ENCODE results near the gene CRTC1. TPM values are rescaled to one million over a fixed set of nuclear protein-coding genes. Genes with fewer than 3 reads are reported as not detected.

Gene CRTC1, protein sequence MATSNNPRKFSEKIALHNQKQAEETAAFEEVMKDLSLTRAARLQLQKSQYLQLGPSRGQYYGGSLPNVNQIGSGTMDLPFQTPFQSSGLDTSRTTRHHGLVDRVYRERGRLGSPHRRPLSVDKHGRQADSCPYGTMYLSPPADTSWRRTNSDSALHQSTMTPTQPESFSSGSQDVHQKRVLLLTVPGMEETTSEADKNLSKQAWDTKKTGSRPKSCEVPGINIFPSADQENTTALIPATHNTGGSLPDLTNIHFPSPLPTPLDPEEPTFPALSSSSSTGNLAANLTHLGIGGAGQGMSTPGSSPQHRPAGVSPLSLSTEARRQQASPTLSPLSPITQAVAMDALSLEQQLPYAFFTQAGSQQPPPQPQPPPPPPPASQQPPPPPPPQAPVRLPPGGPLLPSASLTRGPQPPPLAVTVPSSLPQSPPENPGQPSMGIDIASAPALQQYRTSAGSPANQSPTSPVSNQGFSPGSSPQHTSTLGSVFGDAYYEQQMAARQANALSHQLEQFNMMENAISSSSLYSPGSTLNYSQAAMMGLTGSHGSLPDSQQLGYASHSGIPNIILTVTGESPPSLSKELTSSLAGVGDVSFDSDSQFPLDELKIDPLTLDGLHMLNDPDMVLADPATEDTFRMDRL
- total RNA-seq: 19.7 TPM

GRCh38 chr19:18683109-18683957 lies at the start of gene CRTC1:
TSS of gene CRTC1 (plus strand) at chr19:18683680. CDS start at chr19:18683703, 23 bp downstream.
- peak; percentile 93 for DNase-seq (ENCODE audit: low spot score)

GRCh38 chr19:18634612-18635297 lies 48.7 kb upstream of the CRTC1 start:
- DNase-seq (ENCODE audit: low spot score): no peak

- no peak for DNase-seq (ENCODE audit: low spot score)
Observed at GRCh38 chr19:18635831-18636182, 47.7 kb upstream of the CRTC1 start.

DNA sequence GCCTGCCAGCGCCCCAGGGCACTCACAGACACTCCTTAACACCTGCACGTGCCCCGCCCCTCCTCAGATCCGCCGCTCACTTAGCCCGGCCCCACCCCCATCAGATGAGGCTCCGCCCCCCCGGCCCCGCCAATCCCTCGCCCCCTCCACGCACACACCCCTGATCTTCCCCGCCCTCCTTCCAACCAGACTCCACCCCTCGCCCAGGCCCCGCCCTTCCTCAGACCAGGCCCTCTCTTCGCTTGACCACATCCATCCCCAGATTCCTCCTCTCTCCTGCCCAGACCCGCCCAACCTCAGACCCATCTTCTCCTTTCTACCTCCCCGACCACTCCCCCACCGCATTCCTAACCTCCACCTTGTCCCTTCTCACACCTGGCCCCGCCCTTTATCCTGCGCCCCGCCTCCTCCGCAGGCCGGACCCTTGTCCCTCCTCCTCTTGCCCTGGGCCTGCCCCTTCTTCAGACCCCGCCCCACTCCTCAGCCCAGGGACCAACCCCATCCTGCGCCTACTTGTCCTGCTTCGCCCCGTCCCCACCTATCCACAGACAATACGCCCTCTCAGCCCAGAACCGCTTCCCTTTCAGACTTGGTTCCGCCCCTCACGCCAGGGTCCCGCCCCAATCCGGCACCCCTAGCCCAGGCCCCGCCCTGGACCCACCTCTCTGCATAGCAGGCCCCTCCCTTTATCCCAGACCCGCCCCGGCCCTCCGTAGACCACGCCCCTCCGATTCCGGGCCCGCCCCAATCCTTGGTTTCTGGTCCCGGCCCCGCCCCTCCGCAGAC lies 47.1 kb upstream of the CRTC1 start:
- peak; percentile 99 for DNase-seq (ENCODE audit: low spot score)

- no peak for DNase-seq (ENCODE audit: low spot score)
Observed at GRCh38 chr19:18636969-18637629, 46.4 kb upstream of the CRTC1 start, which contains the start of gene KLHL26. TSS of gene KLHL26 (plus strand) at chr19:18637028. CDS start at chr19:18637055, 27 bp downstream.

DNA sequence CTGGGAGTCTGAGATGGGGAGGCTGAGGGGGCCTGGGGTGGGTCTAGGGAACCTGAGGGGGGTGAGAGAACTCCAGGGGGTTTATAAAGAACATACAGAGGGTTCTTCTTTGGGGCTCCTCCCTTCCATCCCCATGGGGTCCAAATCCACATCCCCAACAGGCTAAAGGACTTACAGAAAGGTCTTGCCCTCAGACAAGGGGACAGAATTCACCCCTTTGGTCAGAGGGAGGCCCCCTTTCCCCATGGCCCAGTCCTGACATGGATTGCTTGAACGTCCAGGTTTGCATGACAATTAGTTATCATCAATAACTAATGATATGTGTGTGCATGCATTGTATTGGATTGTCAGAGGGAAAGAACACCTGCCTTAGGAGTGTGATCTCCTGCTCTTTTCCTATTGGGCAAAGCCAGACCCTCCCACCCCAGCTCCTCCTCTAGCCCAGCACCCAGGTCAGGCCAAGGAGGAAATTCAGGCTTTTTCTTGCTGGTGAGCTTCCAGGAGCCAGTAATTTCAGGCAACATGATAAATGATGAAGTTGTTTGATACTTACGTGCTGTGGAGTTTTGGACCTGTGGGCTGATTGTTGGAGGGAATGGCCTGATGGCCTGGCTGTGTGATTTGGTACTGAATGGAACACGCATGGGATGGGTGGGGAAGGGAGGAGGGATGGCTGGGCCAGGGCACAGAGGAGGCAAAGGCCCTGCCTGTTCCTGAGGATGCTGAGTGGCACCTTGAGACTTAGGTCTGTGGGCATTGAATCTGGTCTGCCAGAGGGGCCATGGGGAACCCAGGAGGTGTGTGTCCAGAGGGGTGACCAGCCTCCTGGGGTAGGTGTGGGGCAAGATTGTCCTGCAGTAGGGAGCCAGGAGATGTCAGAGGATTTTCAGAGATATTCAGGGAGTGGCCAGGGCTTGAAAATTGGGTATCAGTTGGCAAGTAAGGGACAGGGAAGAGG lies 45.5 kb upstream of the CRTC1 start:
- peak; percentile 71 for DNase-seq (ENCODE audit: low spot score)

- no peak for DNase-seq (ENCODE audit: low spot score)
Observed at GRCh38 chr19:18639706-18640243, 43.7 kb upstream of the CRTC1 start.

GRCh38 chr19:18644196-18645034 lies 39.1 kb upstream of the CRTC1 start:
- no peak for DNase-seq (ENCODE audit: low spot score)

GRCh38 chr19:18645035-18645511 lies 38.4 kb upstream of the CRTC1 start:
- no peak for DNase-seq (ENCODE audit: low spot score)

GRCh38 chr19:18646535-18647370 lies 36.7 kb upstream of the CRTC1 start:
- no peak for DNase-seq (ENCODE audit: low spot score)

- no peak for DNase-seq (ENCODE audit: low spot score)
Observed at GRCh38 chr19:18647371-18647767, 36.1 kb upstream of the CRTC1 start.

- no peak for DNase-seq (ENCODE audit: low spot score)
Observed at GRCh38 chr19:18647807-18648206, 35.7 kb upstream of the CRTC1 start.

DNA sequence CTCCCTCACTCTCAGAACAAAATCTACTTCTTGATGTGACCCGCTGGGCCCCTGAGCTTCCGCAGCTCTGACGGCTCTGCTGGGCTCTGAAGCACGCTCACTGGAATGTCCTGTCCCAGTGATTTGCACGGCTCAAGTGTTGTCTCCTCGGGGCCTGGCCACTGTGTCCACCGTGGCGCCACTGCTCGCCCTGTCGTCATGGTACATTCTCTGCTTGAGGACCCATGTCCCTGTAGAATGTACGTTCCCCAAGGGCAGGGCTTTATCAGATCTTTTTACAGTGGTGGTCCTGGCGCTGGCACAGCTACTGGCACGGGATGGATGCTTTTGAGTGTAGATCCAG lies 34.5 kb upstream of the CRTC1 start:
- no peak for DNase-seq (ENCODE audit: low spot score)

DNA sequence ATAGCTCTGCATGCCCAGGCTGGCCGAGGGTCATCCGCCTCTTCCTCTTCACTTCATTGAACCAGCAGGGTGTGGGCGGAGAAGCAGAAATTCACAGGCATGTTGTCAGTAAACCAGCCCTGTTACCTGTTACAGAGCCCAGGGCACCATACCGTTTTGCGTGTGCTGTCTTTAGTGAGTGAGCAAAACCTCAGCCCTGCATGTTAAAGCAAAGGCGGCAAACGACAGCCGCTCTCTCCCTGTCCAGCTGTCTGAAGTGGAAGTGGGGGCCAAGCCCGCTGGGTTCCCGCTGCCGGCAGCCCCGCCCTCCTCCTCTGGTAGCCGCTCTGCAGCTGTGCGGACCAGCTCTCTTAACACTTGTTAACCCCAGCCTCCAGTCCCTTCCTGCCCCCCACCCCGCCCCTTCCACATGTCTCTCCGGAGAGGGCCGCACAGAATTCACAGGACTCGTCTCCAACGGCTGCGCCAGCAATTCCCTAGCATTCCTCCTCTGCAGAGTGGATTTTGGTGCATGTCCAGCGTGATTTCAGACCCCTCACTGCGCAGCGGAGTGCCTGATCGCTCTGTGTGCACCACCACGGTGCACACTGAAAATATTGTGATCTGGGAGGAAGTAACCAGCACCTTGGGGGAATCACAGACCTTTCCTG lies 34.0 kb upstream of the CRTC1 start:
- peak; percentile 70 for DNase-seq (ENCODE audit: low spot score)

DNA sequence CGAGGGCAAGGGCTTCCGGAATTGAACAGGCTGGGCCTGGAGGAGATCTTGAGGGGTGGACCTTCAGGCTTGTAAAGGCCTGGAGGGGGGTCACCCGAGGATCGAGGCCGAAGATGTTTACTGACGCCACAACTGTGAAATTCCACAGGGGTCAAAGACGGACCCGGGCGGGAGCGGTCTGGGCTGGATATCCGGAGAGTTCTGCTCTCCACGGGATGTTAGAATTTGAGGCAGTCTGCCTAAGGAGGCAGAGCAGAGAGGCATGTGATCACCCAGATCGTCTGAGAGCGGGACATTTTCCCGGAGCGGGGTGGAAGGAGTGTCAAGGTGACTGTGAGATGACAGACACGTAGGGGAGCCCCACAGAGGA lies 33.5 kb upstream of the CRTC1 start:
- DNase-seq (ENCODE audit: low spot score): peak; percentile 70

DNA sequence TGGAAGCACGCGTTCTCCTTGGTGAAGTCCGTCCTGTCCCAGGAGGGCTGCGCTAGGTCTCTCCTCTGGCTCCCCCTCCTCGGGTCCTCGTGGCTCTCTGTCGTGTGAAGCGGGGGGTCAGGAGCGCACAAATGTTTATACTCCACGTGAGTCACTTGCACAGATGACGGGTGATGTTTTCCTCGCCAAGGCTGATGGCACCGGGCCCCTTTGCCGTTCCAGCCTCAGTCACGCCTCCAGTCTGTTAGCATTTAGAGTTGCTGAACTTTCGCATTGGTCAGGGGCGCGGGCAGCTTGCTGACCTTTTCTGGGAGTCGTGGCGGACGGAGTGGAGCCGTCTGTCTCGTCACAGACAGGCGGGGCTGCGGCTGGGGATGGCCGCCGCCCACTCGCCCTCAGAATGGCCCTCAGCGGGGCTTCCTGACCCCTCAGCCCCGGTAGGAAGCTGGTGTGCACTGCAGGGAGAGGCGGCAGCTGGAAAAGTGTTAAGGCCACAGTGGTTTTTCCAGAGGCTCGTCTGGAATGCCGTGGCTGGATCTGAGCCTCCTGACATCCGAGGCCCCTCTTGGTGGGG lies 32.9 kb upstream of the CRTC1 start:
- DNase-seq (ENCODE audit: low spot score): peak; percentile 84
